Measurements from ENCODE around the gene KCNK3.

The KCNK3 gene

DNA sequence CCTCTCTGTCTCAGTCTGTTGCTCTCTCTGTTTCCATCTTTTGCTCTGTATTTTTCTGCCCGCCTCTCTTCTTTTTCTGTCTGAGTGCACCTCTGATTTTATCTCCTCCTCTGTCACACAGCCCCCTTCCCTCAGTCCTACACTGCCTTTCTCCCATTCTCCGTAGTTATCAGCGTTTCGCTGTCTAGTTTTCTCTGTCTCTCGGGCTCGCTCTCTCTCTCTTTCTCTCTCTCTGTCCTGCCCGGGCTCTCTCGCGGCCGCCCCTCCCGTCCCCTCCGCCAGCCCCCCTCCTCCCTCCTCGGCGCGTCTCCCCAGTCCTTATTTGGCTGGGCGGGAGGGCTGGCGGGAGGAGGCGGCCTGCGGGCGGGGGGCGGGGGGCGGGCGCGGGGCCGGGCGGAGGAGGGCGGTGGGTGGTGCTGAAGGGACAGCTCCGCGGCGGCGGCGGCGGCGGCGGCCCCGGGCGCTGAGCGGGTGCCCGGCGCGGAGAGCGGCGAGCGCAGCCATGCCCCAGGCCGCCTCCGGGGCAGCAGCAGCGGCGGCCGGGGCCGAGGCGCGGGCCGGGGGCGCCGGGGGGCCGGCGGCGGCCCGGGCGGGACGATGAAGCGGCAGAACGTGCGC lies at the start of gene KCNK3:
Gene KCNK3, plus strand, starts transcription at position 444 of the 618 bp plus-strand sequence. Its CDS starts 154 bp downstream, at position 598.
- Mint-ChIP-seq H3K27ac (no peak within 1 kb of the TSS), H3K4me1 (peaks cover 3% of the 10 kb centered on the region), H3K36me3 (no peaks in the 10 kb centered on the region), H3K4me3 (no peak within 1 kb of the TSS), H3K9me3 (no peaks in the 10 kb centered on the region), H3K27me3 (peaks cover 93% of the 10 kb centered on the region)
- DNase-seq = peak; percentile 64
- CTCF ChIA-PET = no interaction called here

DNA sequence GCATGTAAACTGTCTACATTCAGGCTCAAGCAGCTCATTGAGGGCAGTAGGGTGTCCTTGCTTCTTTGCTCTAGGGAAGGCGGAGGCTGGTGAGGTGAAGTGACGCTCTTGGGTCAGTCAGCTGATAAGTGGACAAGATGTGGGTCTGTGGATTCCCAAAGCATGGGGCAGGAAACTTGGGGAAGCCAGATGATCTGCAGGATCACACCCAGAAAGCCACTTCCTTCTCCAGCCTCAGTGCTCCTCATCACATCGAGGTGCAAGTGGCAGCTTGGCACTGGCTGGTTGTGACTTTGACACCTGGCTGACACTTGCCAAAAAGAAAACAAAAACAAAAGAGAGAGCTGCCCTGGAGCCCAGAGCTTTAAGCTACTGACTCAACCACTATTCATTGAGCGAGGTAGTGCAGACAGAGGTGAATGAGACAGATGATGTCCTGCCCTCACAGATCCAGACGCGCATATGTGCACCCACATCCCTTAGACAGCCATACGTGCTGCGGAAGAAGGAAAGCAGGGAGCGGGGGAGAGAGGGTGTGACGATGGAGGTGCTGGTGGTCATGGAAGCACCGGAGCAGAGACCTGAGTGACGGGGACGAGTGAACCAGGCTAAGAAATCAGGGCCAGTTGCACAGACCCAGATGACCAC lies 48.2 kb upstream of the KCNK3 start:
- Mint-ChIP-seq H3K9me3 (no peaks in the 10 kb centered on the region), H3K4me1 (no peaks in the 10 kb centered on the region), H3K27me3 (peaks cover 47% of the 10 kb centered on the region), H3K36me3 (no peaks in the 10 kb centered on the region), H3K4me3 (no peak overlapping the region), H3K27ac (no peak overlapping the region)
- CTCF ChIA-PET = interaction anchor here (0.7 kb wide), 1 partner anchor 89 kb away, joined by 3 read pairs; no protein-coding TSS in a partner anchor
- DNase-seq = no peak

DNA sequence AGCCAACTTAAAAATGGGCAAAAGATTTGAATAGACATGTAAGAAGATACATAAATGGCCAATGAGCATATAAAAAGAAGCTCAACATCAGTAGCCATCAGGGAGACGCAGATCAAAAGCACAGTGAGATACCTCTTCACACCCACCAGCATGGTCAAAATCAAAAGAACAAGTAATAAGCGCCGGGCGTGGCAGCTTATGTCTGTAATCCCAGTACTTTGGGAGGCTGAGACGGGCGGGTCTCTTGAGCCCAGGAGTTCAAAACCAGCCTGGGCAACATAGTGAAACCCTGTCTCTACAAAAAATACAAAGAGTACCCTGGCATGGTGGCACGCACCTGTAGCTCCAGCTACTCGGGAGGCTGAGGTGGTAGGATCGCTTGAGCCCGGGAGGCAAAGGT lies 46.8 kb upstream of the KCNK3 start:
- CTCF ChIA-PET = no interaction called here
- Mint-ChIP-seq H3K36me3 (no peaks in the 10 kb centered on the region), H3K27ac (no peak overlapping the region), H3K9me3 (no peaks in the 10 kb centered on the region), H3K4me3 (no peak overlapping the region), H3K27me3 (peaks cover 40% of the 10 kb centered on the region), H3K4me1 (no peaks in the 10 kb centered on the region)
- DNase-seq = no peak

DNA sequence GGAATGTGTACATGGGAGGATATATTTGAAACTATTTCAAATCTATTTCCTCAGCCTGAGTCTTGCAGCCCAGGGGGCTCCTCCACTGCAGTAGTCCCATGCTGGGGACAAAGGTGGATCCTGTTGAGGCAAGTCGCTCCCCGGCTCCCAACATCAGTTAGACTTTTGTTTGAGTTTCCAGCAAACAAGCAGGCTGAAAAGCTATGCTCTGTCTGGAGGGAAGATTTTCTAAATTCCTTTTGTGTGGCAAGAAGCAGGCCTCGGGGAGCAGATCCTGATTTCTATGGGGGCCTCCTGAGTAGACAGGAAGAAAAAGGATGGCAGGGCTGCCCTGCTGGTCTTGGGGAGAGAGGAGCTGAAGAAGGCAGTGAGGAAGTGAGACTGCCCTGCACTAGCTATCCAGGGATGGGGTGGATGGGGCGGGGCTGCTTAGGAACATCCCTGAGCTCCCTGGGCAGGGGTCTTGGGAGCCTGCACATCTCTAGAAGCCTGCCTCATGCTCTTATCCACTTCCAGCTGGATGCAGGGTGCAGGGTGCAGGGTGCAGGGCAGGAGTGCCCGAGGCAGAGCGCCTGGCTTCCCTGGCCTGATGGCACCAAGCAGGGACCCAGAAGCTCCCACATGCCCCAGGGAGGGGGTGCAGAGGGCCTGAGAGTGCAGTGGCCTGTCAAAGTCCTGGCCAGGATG lies 45.4 kb upstream of the KCNK3 start:
- no peaks in the 10 kb centered on the region for H3K4me1 Mint-ChIP-seq
- CTCF ChIA-PET = no interaction called here
- peaks cover 36% of the 10 kb centered on the region for H3K27me3 Mint-ChIP-seq
- DNase-seq = no peak
- no peaks in the 10 kb centered on the region for H3K9me3 Mint-ChIP-seq
- H3K4me3 Mint-ChIP-seq = no peak overlapping the region
- no peaks in the 10 kb centered on the region for H3K36me3 Mint-ChIP-seq
- no peak overlapping the region for H3K27ac Mint-ChIP-seq

DNA sequence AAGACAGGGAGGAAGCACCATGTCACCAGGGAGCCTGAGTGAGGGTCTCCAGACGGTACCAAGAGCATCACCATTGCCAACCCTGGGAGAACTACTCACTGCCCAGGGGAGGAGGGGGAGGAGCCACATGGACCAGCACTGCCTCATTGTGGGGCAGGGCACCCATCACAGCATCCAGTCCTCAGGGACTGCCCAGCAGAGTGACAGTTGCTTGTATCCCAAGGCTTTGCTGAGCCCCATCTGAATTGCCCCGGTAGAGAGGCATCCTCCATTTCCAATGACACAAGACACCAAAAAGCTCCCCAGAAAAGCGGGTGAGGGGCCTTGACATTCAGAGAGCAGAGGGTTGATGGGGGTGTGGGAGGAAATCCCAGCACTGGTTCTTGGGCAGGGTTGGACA lies 44.5 kb upstream of the KCNK3 start:
- no peaks in the 10 kb centered on the region for H3K4me1 Mint-ChIP-seq
- no peaks in the 10 kb centered on the region for H3K9me3 Mint-ChIP-seq
- no peaks in the 10 kb centered on the region for H3K36me3 Mint-ChIP-seq
- peaks cover 28% of the 10 kb centered on the region for H3K27me3 Mint-ChIP-seq
- no peak overlapping the region for H3K4me3 Mint-ChIP-seq
- no peak for DNase-seq
- H3K27ac Mint-ChIP-seq = no peak overlapping the region
- CTCF ChIA-PET = no interaction called here

DNA sequence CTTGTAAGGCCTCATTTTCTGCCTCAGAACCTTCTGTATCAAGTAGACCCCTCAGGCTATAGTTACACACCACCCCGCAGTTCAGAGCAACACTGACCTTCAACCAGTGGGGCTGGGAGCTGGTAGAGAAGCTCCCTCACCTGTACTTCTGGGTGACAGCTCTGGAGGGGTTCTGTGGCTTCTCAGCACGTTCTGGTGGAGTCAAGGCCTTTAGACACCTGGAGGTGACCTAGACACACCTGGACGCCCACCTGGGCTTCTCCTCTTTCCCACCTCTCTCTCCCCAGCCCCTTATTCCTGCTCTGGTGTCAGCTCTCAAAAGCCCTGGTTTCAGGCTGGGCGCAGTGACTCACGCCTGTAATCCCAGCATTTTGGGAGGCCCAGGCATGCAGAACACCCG lies 44.0 kb upstream of the KCNK3 start:
- Mint-ChIP-seq H3K9me3 (no peaks in the 10 kb centered on the region), H3K4me1 (no peaks in the 10 kb centered on the region), H3K27ac (no peak overlapping the region), H3K27me3 (peaks cover 30% of the 10 kb centered on the region), H3K36me3 (no peaks in the 10 kb centered on the region), H3K4me3 (no peak overlapping the region)
- CTCF ChIA-PET = no interaction called here
- no peak for DNase-seq

DNA sequence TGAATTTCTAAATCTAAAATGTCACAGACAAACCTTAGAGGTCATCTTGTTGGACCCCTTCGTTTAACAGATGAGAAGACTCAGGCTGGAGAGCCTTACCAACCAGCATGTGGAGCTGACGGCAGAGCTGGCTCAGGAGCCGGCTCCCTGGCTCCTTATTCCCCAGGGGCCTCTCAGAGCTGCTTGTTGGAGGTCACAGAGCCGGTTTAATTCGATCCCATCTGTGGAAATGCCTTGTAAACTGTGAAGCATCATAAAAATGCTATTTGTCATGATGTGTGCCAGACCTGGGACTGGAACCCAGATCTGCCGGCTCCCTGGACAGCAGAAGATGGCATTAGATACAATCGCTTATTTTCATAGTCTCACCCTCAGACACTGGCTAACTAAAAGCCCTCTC lies 43.2 kb upstream of the KCNK3 start:
- DNase-seq = no peak
- H3K27me3 Mint-ChIP-seq = peaks cover 24% of the 10 kb centered on the region
- no peaks in the 10 kb centered on the region for H3K4me1 Mint-ChIP-seq
- no peaks in the 10 kb centered on the region for H3K36me3 Mint-ChIP-seq
- H3K4me3 Mint-ChIP-seq = no peak overlapping the region
- H3K27ac Mint-ChIP-seq = no peak overlapping the region
- CTCF ChIA-PET = interaction anchor here (1.3 kb wide), 1 partner anchor 56 kb away, joined by 3 read pairs; no protein-coding TSS in a partner anchor
- no peaks in the 10 kb centered on the region for H3K9me3 Mint-ChIP-seq

DNA sequence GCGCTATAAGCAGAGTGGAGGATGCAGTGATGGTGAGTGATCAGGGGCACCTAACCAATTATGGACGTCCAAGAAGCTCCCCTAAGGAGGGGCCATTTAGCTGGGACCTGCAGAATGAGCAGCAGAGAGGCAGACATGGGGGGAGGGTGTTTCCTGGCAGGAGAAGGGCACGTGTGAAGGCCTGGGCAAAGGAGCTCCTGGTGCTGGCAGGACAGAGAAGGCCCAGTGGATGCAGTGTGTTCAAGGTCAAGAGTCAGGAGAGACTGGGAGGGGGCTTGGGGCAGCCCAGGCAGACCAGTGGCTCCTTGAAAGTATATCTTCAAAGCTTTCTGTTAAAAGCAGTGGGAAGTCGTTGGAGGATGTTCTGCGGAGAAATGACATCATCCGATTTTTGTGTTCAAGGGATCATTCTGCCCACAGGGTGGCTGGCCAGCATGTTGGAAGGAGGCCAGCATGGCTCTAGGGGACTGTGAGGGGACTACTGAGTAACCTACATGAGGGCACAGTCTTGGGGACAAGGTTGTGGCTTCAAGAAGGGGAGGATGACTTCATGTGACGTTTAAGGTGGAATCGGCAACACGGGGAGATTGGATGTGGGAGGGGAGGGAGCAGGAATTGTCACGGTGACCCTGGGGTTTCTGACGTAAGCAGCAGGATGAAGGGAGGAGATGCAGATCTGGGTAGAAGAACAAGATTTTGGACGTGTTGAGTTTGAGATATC lies 42.4 kb upstream of the KCNK3 start:
- no peak for DNase-seq
- Mint-ChIP-seq H3K27me3 (peaks cover 15% of the 10 kb centered on the region), H3K27ac (no peak overlapping the region), H3K36me3 (no peaks in the 10 kb centered on the region), H3K9me3 (no peaks in the 10 kb centered on the region), H3K4me1 (no peaks in the 10 kb centered on the region), H3K4me3 (no peak overlapping the region)
- CTCF ChIA-PET = interaction anchor here (1.3 kb wide), 1 partner anchor 57 kb away, joined by 3 read pairs; no protein-coding TSS in a partner anchor

DNA sequence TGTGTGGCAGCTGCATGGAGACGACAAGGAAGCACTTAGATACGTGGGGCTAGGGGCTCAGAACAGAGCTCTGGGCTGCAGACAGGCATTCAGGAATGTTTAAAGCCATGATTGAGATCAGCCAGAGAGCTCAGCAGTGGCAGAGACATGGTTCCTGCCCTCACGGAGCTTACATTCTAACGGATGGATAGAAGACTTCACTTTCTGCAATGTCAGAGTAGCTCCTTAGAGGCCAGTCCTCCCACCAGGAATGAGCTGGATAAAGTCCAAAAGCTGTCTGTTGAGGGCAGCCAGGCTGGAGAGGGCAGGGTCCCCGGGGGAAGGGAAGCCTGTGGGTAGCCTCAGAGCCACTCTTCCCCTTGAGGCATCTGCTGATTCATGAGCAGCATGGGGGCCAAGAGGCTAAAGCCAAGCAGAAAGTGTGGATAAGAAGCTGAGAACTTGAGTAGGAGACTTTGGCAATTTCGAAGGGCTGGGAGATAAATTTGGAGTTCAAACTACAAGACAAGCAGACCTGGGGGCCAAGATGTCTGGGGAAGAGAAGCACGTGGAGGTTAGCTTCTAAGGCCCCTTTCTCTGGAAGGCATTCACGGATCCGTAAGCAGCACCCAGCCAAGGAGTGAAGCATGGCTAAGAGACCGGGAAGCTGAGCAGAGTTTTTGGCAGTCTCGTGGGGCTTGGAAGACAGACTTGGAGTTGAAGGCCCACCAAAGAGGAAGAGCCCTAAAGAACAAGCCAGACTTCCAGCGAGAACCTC lies 41.6 kb upstream of the KCNK3 start:
- H3K36me3 Mint-ChIP-seq = no peaks in the 10 kb centered on the region
- H3K27me3 Mint-ChIP-seq = peaks cover 12% of the 10 kb centered on the region
- CTCF ChIA-PET = no interaction called here
- H3K4me1 Mint-ChIP-seq = no peaks in the 10 kb centered on the region
- no peaks in the 10 kb centered on the region for H3K9me3 Mint-ChIP-seq
- no peak for DNase-seq
- no peak overlapping the region for H3K4me3 Mint-ChIP-seq
- no peak overlapping the region for H3K27ac Mint-ChIP-seq

DNA sequence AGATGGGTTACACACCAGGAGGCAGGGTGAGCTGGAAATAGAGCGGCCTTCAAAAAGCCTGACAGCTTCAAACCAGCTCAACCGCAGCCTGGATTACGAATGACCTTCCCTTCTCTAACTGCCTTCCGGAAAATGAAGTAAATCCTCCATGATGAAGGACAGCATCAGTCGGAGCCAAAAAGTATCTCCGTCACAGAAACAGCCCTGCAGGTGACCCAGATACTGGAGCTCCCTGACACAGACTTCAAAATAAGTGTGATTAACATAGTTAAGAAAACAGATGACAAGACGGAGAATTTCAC lies 41.1 kb upstream of the KCNK3 start:
- H3K36me3 Mint-ChIP-seq = no peaks in the 10 kb centered on the region
- H3K27me3 Mint-ChIP-seq = peaks cover 12% of the 10 kb centered on the region
- H3K9me3 Mint-ChIP-seq = no peaks in the 10 kb centered on the region
- no peak for DNase-seq
- H3K4me3 Mint-ChIP-seq = no peak overlapping the region
- CTCF ChIA-PET = no interaction called here
- H3K4me1 Mint-ChIP-seq = no peaks in the 10 kb centered on the region
- no peak overlapping the region for H3K27ac Mint-ChIP-seq

DNA sequence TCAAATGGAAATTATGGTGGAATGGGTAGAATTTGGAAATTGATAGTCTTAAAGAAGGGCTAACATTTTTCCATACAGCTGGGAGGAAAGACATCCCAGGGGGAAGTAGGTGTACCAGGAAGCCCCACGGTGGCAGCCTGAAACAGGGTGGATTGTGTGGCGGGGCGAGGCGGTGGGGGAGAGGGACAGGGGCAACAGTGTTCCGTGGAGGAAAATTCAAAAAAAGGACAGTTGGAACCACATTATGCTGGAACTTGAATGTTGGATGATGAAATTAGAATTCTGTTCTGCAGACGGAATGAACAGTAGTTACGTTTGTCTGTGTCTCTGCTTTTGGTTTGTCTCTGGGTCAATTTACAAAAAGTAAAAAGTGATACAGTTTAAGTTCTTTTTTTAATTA lies 40.7 kb upstream of the KCNK3 start:
- no peak overlapping the region for H3K4me3 Mint-ChIP-seq
- CTCF ChIA-PET = no interaction called here
- no peaks in the 10 kb centered on the region for H3K4me1 Mint-ChIP-seq
- no peak overlapping the region for H3K27ac Mint-ChIP-seq
- DNase-seq = no peak
- peaks cover 12% of the 10 kb centered on the region for H3K27me3 Mint-ChIP-seq
- H3K9me3 Mint-ChIP-seq = no peaks in the 10 kb centered on the region
- H3K36me3 Mint-ChIP-seq = no peaks in the 10 kb centered on the region

DNA sequence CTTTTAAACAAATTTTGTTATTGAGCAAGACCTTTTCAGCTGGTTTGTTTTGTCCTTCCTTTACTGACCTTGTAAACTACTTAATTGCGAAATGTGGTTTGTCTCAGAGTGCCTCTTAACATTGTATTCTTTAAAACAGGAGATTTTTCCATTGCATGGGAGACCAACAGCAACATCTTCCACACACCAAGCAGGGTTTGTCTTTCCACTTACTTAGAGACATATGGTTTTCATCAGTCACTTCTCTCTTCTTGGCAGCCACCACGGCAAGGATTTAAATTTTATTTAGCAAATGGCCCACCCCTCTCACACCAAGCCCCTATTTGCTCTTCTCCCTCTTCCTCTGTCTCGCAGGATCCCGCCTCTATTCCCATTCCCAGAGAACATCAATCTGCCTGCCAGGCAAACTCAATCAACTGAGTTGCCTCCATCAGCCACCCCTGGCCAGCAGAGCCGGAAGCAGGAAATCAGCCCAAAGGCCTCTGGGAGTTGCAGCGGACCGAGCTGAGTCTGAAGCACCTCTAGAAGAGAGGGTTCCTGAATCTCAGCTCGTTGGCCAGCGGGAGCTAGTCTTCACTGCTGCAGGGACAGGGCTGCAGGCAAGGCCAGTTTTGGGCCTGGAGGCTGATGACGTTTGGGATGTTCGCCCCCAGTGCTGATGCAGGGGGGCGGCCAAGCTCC lies 40.0 kb upstream of the KCNK3 start:
- H3K27me3 Mint-ChIP-seq = peaks cover 6% of the 10 kb centered on the region
- no peaks in the 10 kb centered on the region for H3K9me3 Mint-ChIP-seq
- H3K27ac Mint-ChIP-seq = no peak overlapping the region
- CTCF ChIA-PET = no interaction called here
- no peak for DNase-seq
- H3K36me3 Mint-ChIP-seq = no peaks in the 10 kb centered on the region
- no peaks in the 10 kb centered on the region for H3K4me1 Mint-ChIP-seq
- no peak overlapping the region for H3K4me3 Mint-ChIP-seq

DNA sequence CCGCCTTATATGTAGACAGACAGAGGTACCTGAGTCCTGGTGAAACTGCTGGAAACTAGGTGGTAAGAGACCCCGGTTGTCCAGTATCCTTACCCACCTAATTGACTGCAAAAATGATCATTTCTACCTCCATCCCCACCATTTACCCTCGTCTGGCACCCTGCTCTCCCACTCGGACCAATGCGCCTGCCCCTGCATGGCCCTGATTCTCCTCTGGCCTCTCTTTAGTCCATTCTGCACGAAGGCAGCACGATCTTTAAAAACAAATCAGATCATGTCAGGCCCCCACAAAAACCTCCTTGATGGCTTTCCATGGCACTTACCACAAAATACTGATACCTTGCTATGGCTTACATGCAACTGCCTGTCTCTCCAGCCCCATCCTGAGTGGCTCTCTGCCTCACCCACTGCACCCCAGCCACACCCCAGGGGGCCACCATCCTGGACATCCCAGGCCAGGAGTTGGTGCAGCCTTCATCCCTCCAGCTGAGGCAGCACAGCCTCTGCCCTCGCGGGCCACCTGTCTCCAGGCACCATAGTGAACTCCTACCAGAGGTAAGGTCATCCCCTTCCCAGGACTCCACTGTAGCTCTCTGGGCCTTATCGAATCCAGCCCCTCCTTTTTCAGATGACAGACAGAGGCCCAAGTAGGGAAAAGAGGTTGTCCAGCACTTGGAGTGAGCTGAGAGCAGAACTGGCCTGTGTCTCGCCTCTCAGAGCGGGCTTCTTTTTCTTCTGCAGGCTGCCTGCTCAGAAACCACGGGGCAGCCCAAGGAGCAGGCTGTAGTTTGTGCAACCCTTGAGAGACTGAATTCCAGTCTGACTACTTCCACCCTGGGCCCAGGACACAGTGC lies 39.1 kb upstream of the KCNK3 start:
- CTCF ChIA-PET = no interaction called here
- DNase-seq = no peak
- no peaks in the 10 kb centered on the region for H3K4me1 Mint-ChIP-seq
- no peaks in the 10 kb centered on the region for H3K9me3 Mint-ChIP-seq
- H3K36me3 Mint-ChIP-seq = no peaks in the 10 kb centered on the region
- peaks cover 7% of the 10 kb centered on the region for H3K27me3 Mint-ChIP-seq
- H3K4me3 Mint-ChIP-seq = no peak overlapping the region
- no peak overlapping the region for H3K27ac Mint-ChIP-seq

All from activated naive CD4-positive, alpha-beta T cell treated with anti-CD3 and anti-CD28 coated beads, Interleukin-2, amount 10 ng/mL, durations not matched to agents 7 days and 5 days (primary cell).